ENCODE measurements around the gene KSR2.

Gene KSR2

GRCh38 chr12:117890137-117890536 lies 78.7 kb downstream of the KSR2 start:
- Histone ChIP-seq H3K79me1 (replicated peaks; ENCODE audit: low read length, poor library complexity, severe bottlenecking) (no peaks in the 10 kb centered on the region), H3K18ac (ENCODE audit: low read depth in 1 of 2, low read length in 2 of 2) (no peak overlapping the region), H2AK5ac (ENCODE audit: low read length, severe bottlenecking) (no peak overlapping the region), H3K4me2 (ENCODE audit: low read length, poor library complexity, severe bottlenecking) (no peak overlapping the region), H2BK15ac (ENCODE audit: low read depth, poor library complexity, severe bottlenecking) (no peak overlapping the region), H3K14ac (ENCODE audit: low read length in 2 of 2) (no peak overlapping the region), H2BK5ac (ENCODE audit: low read depth, low read length, poor library complexity, severe bottlenecking) (no peak overlapping the region), H3K27me3 (ENCODE audit: control insufficient read depth in 1 of 2, insufficient read depth in 1 of 2, low read length in 2 of 2) (peaks cover 4 to 15% of the 10 kb centered on the region in 2 experiments), H3K4me3 (ENCODE audit: insufficient read depth in 1 of 2, low read depth in 1 of 2, low read length in 2 of 2) (no peak overlapping the region), H2BK120ac (ENCODE audit: low read depth, low read length) (no peak overlapping the region), H3K4ac (ENCODE audit: low read depth in 1 of 2, low read length in 2 of 2) (no peak overlapping the region), H4K91ac (ENCODE audit: low read length) (no peak overlapping the region), H3K36me3 (ENCODE audit: control insufficient read depth in 1 of 2, insufficient read depth in 2 of 2, low read depth in 1 of 2, low read length in 2 of 2) (no peaks in the 10 kb centered on the region), H4K8ac (ENCODE audit: low read length) (no peak overlapping the region), H3K27ac (ENCODE audit: low read length, poor library complexity, severe bottlenecking) (no peak overlapping the region), H3K23ac (ENCODE audit: low read length in 2 of 2) (no peak overlapping the region), H3K9me3 (ENCODE audit: control insufficient read depth, low read length) (no peaks in the 10 kb centered on the region), H3K4me1 (ENCODE audit: control insufficient read depth, insufficient read depth, low read depth, low read length) (no peaks in the 10 kb centered on the region), H3K9ac (ENCODE audit: low read length) (no peak overlapping the region), H2BK12ac (ENCODE audit: low read length in 2 of 2) (no peak overlapping the region), H2AFZ (ENCODE audit: low read depth, low read length) (no peak overlapping the region)
- 67% methylated on average over 2 of the region's 2 CpGs for WGBS
- no peak for DNase-seq

GRCh38 chr12:117889098-117889497 lies 79.7 kb downstream of the KSR2 start:
- H4K91ac ChIP-seq (ENCODE audit: low read length): no peak overlapping the region
- H3K79me1 ChIP-seq (replicated peaks; ENCODE audit: low read length, poor library complexity, severe bottlenecking): no peaks in the 10 kb centered on the region
- no peak overlapping the region for H3K23ac ChIP-seq (ENCODE audit: low read length in 2 of 2)
- H2BK12ac ChIP-seq (ENCODE audit: low read length in 2 of 2): no peak overlapping the region
- H2AFZ ChIP-seq (ENCODE audit: low read depth, low read length): no peak overlapping the region
- no peak for DNase-seq
- no peak overlapping the region for H3K27ac ChIP-seq (ENCODE audit: low read length, poor library complexity, severe bottlenecking)
- no peaks in the 10 kb centered on the region for H3K36me3 ChIP-seq (ENCODE audit: control insufficient read depth in 1 of 2, insufficient read depth in 2 of 2, low read depth in 1 of 2, low read length in 2 of 2)
- no peak overlapping the region for H4K8ac ChIP-seq (ENCODE audit: low read length)
- no peak overlapping the region for H2BK5ac ChIP-seq (ENCODE audit: low read depth, low read length, poor library complexity, severe bottlenecking)
- no peaks in the 10 kb centered on the region for H3K9me3 ChIP-seq (ENCODE audit: control insufficient read depth, low read length)
- H3K9ac ChIP-seq (ENCODE audit: low read length): no peak overlapping the region
- no peak overlapping the region for H2BK15ac ChIP-seq (ENCODE audit: low read depth, poor library complexity, severe bottlenecking)
- no peak overlapping the region for H2BK120ac ChIP-seq (ENCODE audit: low read depth, low read length)
- no peak overlapping the region for H3K14ac ChIP-seq (ENCODE audit: low read length in 2 of 2)
- H3K4me1 ChIP-seq (ENCODE audit: control insufficient read depth, insufficient read depth, low read depth, low read length): no peaks in the 10 kb centered on the region
- no peak overlapping the region for H2AK5ac ChIP-seq (ENCODE audit: low read length, severe bottlenecking)
- H3K27me3 ChIP-seq (ENCODE audit: control insufficient read depth in 1 of 2, insufficient read depth in 1 of 2, low read length in 2 of 2): peaks cover 7 to 23% of the 10 kb centered on the region in 2 experiments
- 89% methylated on average over 5 of the region's 7 CpGs for WGBS
- H3K4ac ChIP-seq (ENCODE audit: low read depth in 1 of 2, low read length in 2 of 2): no peak overlapping the region
- H3K4me2 ChIP-seq (ENCODE audit: low read length, poor library complexity, severe bottlenecking): no peak overlapping the region
- H3K4me3 ChIP-seq (ENCODE audit: insufficient read depth in 1 of 2, low read depth in 1 of 2, low read length in 2 of 2): no peak overlapping the region
- no peak overlapping the region for H3K18ac ChIP-seq (ENCODE audit: low read depth in 1 of 2, low read length in 2 of 2)

- H3K4ac ChIP-seq (ENCODE audit: low read depth in 1 of 2, low read length in 2 of 2): no peak overlapping the region
- H3K4me3 ChIP-seq (ENCODE audit: insufficient read depth in 1 of 2, low read depth in 1 of 2, low read length in 2 of 2): no peak overlapping the region
- no peak overlapping the region for H2AFZ ChIP-seq (ENCODE audit: low read depth, low read length)
- no peak overlapping the region for H3K4me2 ChIP-seq (ENCODE audit: low read length, poor library complexity, severe bottlenecking)
- H3K23ac ChIP-seq (ENCODE audit: low read length in 2 of 2): no peak overlapping the region
- H3K9me3 ChIP-seq (ENCODE audit: control insufficient read depth, low read length): no peaks in the 10 kb centered on the region
- H2BK5ac ChIP-seq (ENCODE audit: low read depth, low read length, poor library complexity, severe bottlenecking): no peak overlapping the region
- H3K18ac ChIP-seq (ENCODE audit: low read depth in 1 of 2, low read length in 2 of 2): no peak overlapping the region
- 92% methylated on average over 3 of the region's 3 CpGs for WGBS
- no peak overlapping the region for H2BK12ac ChIP-seq (ENCODE audit: low read length in 2 of 2)
- no peak overlapping the region for H4K8ac ChIP-seq (ENCODE audit: low read length)
- H3K36me3 ChIP-seq (ENCODE audit: control insufficient read depth in 1 of 2, insufficient read depth in 2 of 2, low read depth in 1 of 2, low read length in 2 of 2): no peaks in the 10 kb centered on the region
- DNase-seq: no peak
- no peaks in the 10 kb centered on the region for H3K79me1 ChIP-seq (replicated peaks; ENCODE audit: low read length, poor library complexity, severe bottlenecking)
- H2AK5ac ChIP-seq (ENCODE audit: low read length, severe bottlenecking): no peak overlapping the region
- H3K9ac ChIP-seq (ENCODE audit: low read length): no peak overlapping the region
- H3K27ac ChIP-seq (ENCODE audit: low read length, poor library complexity, severe bottlenecking): no peak overlapping the region
- H3K14ac ChIP-seq (ENCODE audit: low read length in 2 of 2): no peak overlapping the region
- H2BK120ac ChIP-seq (ENCODE audit: low read depth, low read length): no peak overlapping the region
- peaks cover 7 to 28% of the 10 kb centered on the region in 2 experiments for H3K27me3 ChIP-seq (ENCODE audit: control insufficient read depth in 1 of 2, insufficient read depth in 1 of 2, low read length in 2 of 2)
- H4K91ac ChIP-seq (ENCODE audit: low read length): no peak overlapping the region
- H3K4me1 ChIP-seq (ENCODE audit: control insufficient read depth, insufficient read depth, low read depth, low read length): no peaks in the 10 kb centered on the region
- no peak overlapping the region for H2BK15ac ChIP-seq (ENCODE audit: low read depth, poor library complexity, severe bottlenecking)
These were observed 83.6 kb downstream of the KSR2 start for GRCh38 chr12:117885211-117885610.

- Histone ChIP-seq H3K27ac (ENCODE audit: low read length, poor library complexity, severe bottlenecking) (no peak overlapping the region), H4K91ac (ENCODE audit: low read length) (no peak overlapping the region), H3K36me3 (ENCODE audit: control insufficient read depth in 1 of 2, insufficient read depth in 2 of 2, low read depth in 1 of 2, low read length in 2 of 2) (no peaks in the 10 kb centered on the region), H2BK15ac (ENCODE audit: low read depth, poor library complexity, severe bottlenecking) (no peak overlapping the region), H3K14ac (ENCODE audit: low read length in 2 of 2) (no peak overlapping the region), H3K23ac (ENCODE audit: low read length in 2 of 2) (no peak overlapping the region), H3K4me1 (ENCODE audit: control insufficient read depth, insufficient read depth, low read depth, low read length) (no peaks in the 10 kb centered on the region), H2AFZ (ENCODE audit: low read depth, low read length) (no peak overlapping the region), H2BK120ac (ENCODE audit: low read depth, low read length) (no peak overlapping the region), H4K8ac (ENCODE audit: low read length) (no peak overlapping the region), H3K9me3 (ENCODE audit: control insufficient read depth, low read length) (no peaks in the 10 kb centered on the region), H3K79me1 (replicated peaks; ENCODE audit: low read length, poor library complexity, severe bottlenecking) (no peaks in the 10 kb centered on the region), H3K27me3 (ENCODE audit: control insufficient read depth in 1 of 2, insufficient read depth in 1 of 2, low read length in 2 of 2) (peaks cover 3 to 18% of the 10 kb centered on the region in 2 experiments), H3K4ac (ENCODE audit: low read depth in 1 of 2, low read length in 2 of 2) (no peak overlapping the region), H3K4me2 (ENCODE audit: low read length, poor library complexity, severe bottlenecking) (no peak overlapping the region), H3K18ac (ENCODE audit: low read depth in 1 of 2, low read length in 2 of 2) (no peak overlapping the region), H2BK5ac (ENCODE audit: low read depth, low read length, poor library complexity, severe bottlenecking) (no peak overlapping the region), H3K9ac (ENCODE audit: low read length) (no peak overlapping the region), H2AK5ac (ENCODE audit: low read length, severe bottlenecking) (no peak overlapping the region), H3K4me3 (ENCODE audit: insufficient read depth in 1 of 2, low read depth in 1 of 2, low read length in 2 of 2) (no peak overlapping the region), H2BK12ac (ENCODE audit: low read length in 2 of 2) (no peak overlapping the region)
- no peak for DNase-seq
- WGBS: no CpG with 5 or more reads among the region's 3 CpGs
These were observed 84.6 kb downstream of the KSR2 start for GRCh38 chr12:117884161-117884560.

Measured in mesenchymal stem cell (in vitro differentiated cells and primary cell).